ENCODE data around the gene TLCD2. TPM values are rescaled to one million over a fixed set of nuclear protein-coding genes. Genes with fewer than 3 reads are reported as not detected.
"Not testable (repeated sequence)": the region's sequence is repeated elsewhere in the genome, so short reads cannot be mapped to it uniquely, and the experiment has no call there.

TLCD2 gene
- polyA plus RNA-seq, 1 experiment: 3.1 TPM

DNA sequence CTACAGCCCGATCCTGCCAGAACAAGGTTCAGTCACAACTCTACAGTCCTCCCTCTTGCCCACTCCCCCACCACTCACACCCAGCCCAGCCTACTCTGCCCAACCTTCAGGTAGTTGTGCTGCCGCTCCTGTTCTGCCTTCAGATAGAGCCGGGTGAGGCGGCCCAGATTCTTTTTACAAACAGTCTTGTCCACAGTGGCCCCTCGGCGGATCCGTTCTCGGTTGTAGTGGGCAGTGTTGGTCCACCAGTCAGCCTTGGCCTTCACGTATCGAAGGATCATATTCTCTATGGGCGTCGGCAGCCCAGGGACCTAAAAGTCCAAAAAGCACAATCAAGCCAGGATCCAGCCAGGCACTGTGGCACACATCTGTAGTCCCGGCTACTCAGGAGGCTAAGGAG, 33.8 kb downstream of the TLCD2 start:
- Histone ChIP-seq H3K4me3 (ENCODE audit: low read depth, low read length) (no peak overlapping the region), H3K27ac (ENCODE audit: low read depth, low read length) (no peak overlapping the region), H3K27me3 (ENCODE audit: control insufficient read depth, insufficient read depth, low read length) (no peaks in the 10 kb centered on the region), H3K9me3 (ENCODE audit: control insufficient read depth, insufficient read depth, low read length) (no peaks in the 10 kb centered on the region)
- TF ChIP-seq, protein P1, sequence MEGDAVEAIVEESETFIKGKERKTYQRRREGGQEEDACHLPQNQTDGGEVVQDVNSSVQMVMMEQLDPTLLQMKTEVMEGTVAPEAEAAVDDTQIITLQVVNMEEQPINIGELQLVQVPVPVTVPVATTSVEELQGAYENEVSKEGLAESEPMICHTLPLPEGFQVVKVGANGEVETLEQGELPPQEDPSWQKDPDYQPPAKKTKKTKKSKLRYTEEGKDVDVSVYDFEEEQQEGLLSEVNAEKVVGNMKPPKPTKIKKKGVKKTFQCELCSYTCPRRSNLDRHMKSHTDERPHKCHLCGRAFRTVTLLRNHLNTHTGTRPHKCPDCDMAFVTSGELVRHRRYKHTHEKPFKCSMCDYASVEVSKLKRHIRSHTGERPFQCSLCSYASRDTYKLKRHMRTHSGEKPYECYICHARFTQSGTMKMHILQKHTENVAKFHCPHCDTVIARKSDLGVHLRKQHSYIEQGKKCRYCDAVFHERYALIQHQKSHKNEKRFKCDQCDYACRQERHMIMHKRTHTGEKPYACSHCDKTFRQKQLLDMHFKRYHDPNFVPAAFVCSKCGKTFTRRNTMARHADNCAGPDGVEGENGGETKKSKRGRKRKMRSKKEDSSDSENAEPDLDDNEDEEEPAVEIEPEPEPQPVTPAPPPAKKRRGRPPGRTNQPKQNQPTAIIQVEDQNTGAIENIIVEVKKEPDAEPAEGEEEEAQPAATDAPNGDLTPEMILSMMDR (IDR thresholded peaks at IDR 0.05; ENCODE audit: low read depth, low read length): no peak
- no peak for DNase-seq (ENCODE audit: low read depth, low spot score)
- POLR2A ChIA-PET: no interaction called here
- CTCF ChIA-PET: no interaction called here

DNA sequence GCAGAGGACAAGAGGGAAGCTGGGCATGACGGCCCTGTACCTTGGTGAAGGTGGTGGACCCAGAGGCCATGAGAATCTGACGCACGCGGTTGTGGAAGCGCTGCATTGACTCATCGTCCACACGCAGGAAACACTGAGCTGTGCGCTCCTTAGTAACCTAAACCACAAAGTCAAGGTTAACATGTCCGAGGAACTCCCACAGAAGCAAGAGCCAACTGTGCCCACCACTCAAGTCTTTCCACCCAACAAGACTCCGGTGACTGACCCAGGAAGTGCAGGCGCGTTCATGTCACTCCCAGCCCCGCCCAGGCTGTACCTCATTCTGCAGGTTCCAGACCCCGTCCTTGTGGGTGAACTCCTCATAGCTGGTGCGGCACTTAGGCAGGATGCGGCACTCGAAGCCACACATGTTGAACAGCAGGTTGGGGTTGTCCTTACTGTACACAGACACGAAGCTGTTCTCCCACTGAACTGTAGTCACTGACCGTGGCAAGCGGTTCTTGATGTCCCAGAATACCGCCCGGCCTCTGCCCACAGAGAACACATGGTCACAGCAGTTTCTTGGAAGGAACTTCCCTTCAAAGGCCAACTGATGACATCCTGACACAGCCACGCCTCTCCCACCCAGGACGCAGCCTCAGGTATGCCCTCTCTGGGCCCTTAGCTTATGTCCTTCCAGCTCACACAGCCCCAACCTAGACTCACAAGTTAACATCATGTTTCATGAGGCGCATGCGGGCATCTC, 37.0 kb downstream of the TLCD2 start:
- no peak for DNase-seq (ENCODE audit: low read depth, low spot score)
- CTCF ChIA-PET: no interaction called here
- Histone ChIP-seq H3K27ac (ENCODE audit: low read depth, low read length) (peak overlapping the region; percentile 11), H3K4me3 (ENCODE audit: low read depth, low read length) (no peak overlapping the region), H3K27me3 (ENCODE audit: control insufficient read depth, insufficient read depth, low read length) (no peaks in the 10 kb centered on the region), H3K9me3 (ENCODE audit: control insufficient read depth, insufficient read depth, low read length) (no peaks in the 10 kb centered on the region)
- TF ChIP-seq, protein P1 (IDR thresholded peaks at IDR 0.05; ENCODE audit: low read depth, low read length): no peak
- POLR2A ChIA-PET: no interaction called here

DNA sequence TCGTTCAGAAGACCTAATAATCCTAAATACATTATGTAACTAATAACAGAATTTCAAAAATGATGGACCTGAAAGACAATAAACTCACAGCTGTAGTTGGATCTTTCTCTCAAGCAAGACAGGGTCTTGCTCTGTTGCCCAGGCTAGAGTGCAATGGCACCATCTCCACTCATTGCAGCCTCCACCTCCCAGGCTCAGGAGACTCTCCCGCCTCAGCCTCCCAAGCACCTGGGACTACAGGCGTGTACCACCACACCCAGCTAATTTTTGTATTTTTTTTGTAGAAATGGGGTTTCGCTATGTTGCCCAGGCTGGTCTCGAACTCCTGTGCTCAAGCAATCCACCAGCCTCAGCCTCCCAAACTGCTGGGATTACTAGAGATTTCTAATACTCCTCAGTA, 46.2 kb downstream of the TLCD2 start:
- DNase-seq (ENCODE audit: low read depth, low spot score); H3K27ac ChIP-seq (ENCODE audit: low read depth, low read length); H3K27me3 ChIP-seq (ENCODE audit: control insufficient read depth, insufficient read depth, low read length); H3K9me3 ChIP-seq (ENCODE audit: control insufficient read depth, insufficient read depth, low read length); H3K4me3 ChIP-seq (ENCODE audit: low read depth, low read length); POLR2A ChIA-PET: not testable (repeated sequence)
- CTCF ChIA-PET: interaction anchor here (1.6 to 3.0 kb wide), 3 partner anchors 14 to 90 kb away, joined by 6 to 18 read pairs (median 11); partner anchors contain the start of gene RILP

DNA sequence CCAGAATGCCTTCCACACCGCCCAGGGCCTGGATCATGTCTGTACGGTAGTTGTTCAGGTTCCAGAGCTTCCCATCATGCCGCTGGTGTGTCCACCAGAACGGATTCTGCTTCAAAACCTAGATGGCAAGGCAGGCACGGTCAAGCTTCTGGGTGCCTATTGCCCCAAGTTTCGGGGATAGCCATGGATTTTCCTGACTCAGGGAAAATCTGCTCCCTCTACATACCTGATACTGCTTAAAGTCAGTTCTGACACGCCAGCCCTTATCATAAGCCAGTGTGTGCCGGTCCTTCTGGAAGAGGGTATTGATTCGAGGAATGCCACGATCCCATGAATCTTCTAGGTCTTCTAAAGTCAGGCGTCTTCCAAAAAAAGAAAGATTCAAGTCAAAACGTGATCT, 49.1 kb downstream of the TLCD2 start:
- CTCF ChIA-PET: interaction anchor here (0.7 to 1.3 kb wide), 2 partner anchors 9 to 13 kb away, joined by 4 to 6 read pairs; no protein-coding TSS in a partner anchor
- POLR2A ChIA-PET: interaction anchor here (0.8 to 1.3 kb wide), 2 partner anchors 12 to 53 kb away, joined by 3 read pairs; partner anchors contain the start of gene RILP
- Histone ChIP-seq H3K9me3 (ENCODE audit: control insufficient read depth, insufficient read depth, low read length) (no peaks in the 10 kb centered on the region), H3K27me3 (ENCODE audit: control insufficient read depth, insufficient read depth, low read length) (no peaks in the 10 kb centered on the region), H3K4me3 (ENCODE audit: low read depth, low read length) (no peak overlapping the region), H3K27ac (ENCODE audit: low read depth, low read length) (no peak overlapping the region)
- DNase-seq (ENCODE audit: low read depth, low spot score): no peak
- TF ChIP-seq, protein P1 (IDR thresholded peaks at IDR 0.05; ENCODE audit: low read depth, low read length): no peak

DNA sequence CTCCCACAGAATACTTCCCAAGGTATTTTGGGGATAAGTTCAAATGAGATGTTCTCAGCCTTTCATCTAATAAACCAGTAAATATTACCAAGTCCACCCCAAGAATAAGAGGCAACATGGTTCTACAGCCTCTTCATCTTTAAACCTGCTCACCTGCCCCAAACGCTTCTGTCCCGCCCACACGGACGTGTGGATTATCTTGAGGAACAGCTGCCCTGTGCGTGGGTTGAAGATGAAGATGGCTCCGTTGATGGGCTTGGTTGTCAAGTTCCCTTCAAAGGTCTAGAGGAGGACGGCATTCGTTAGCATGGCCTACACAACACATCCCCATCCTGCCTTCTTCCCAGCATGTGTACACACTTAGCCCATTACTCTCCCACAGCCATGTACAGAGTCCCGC, 52.1 kb downstream of the TLCD2 start:
- no peaks in the 10 kb centered on the region for H3K27me3 ChIP-seq (ENCODE audit: control insufficient read depth, insufficient read depth, low read length)
- DNase-seq (ENCODE audit: low read depth, low spot score): no peak
- POLR2A ChIA-PET: interaction anchor here (1.4 kb wide), 1 partner anchor 59 kb away, joined by 3 read pairs; no protein-coding TSS in a partner anchor
- no peak overlapping the region for H3K4me3 ChIP-seq (ENCODE audit: low read depth, low read length)
- TF ChIP-seq, protein P1 (IDR thresholded peaks at IDR 0.05; ENCODE audit: low read depth, low read length): no peak
- H3K9me3 ChIP-seq (ENCODE audit: control insufficient read depth, insufficient read depth, low read length): no peaks in the 10 kb centered on the region
- CTCF ChIA-PET: interaction anchor here (1.0 to 1.7 kb wide), 2 partner anchors 10 kb away, joined by 4 to 5 read pairs; no protein-coding TSS in a partner anchor
- H3K27ac ChIP-seq (ENCODE audit: low read depth, low read length): no peak overlapping the region

Measured in AG04450 (cell line).